Spleen (tissue), 7 donors: Measurements from ENCODE around the gene PLCH2.
"Not testable (repeated sequence)": the region's sequence is repeated elsewhere in the genome, so short reads cannot be mapped to it uniquely, and the experiment has no call there.

ENCODE experiments used
- CTCF ChIP-seq, 11 experiments: fragments of 200-600 bp in 7 of 11; fragments of 450-650 bp in 4 of 11; sonication (generic) in 4 of 11; IDR thresholded peaks in 8 of 11; conservative IDR thresholded peaks in 3 of 11; 1 replicate in 7 of 11; 2 replicates in 4 of 11; pipeline versions ENCODE4 v1.4.0 to v1.8.0; 2016 to 2021; ENCODE audit warnings: antibody characterized with exemption in 11 of 11, inconsistent platforms in 4 of 11, mild to moderate bottlenecking in 1 of 11
- POLR2A ChIP-seq, 3 donors: fragments of 450-650 bp; IDR thresholded peaks; one replicate each; pipeline ENCODE4 v1.5.1; 2017; ENCODE audit warnings: antibody characterized with exemption in 3 of 3, mild to moderate bottlenecking in 1 of 3
- POLR2AphosphoS5 ChIP-seq, 3 donors: sonication (generic); formaldehyde crosslinking; IDR thresholded peaks; one replicate each; pipeline ENCODE4 v1.5.1; 2017; ENCODE audit warnings: antibody characterized with exemption in 3 of 3
- donor health status: DM: no; HTN: no; CAD: no; lungs with moderate emphysema.
- donor health status: DM: no; HTN: no; CAD: no.
- donor health status: DM: no; HTN: no; CAD: no.

- not testable (repeated sequence) for TF ChIP-seq CTCF (IDR thresholded peaks at IDR 0.05 in 8 of 11, conservative IDR thresholded peaks at IDR 0.05 in 3 of 11); POLR2AphosphoS5 (IDR thresholded peaks at IDR 0.05); POLR2A (IDR thresholded peaks at IDR 0.05)
These were observed 77.0 kb downstream of the PLCH2 start for GRCh38 chr1:2553076-2553475.
